ENCODE results near the gene RBBP8.

Gene RBBP8

DNA sequence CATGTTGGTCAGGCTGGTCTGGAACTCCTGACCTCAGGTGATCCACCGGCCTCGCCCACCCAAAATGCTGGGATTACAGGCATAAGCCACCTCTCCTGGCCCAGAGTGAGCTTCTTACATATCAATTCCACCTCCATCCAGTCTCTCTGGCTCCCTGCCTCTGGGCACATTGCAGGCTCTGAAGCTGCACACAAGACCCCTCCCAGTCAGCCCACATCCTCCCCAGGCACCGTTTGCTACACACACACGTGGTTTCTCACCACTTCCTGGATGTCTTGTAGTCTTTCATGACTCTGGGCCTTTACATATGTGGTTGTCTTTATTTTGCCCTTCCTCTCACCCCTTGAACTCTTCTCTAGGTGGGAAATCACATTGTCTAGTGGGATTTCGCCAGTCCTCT is 138.2 kb downstream of the RBBP8 start:
- peak; percentile 36 for DNase-seq (ENCODE audit: low read depth, low spot score)
- in situ Hi-C loops (cut with HindIII; ENCODE audit: low sequenced_read_pairs): no loop called here
- H3K4me3 ChIP-seq (ENCODE audit: low read depth, low read length): no peak overlapping the region
- no peak for TF ChIP-seq CTCF (IDR thresholded peaks at IDR 0.05; ENCODE audit: low read depth, low read length)

DNA sequence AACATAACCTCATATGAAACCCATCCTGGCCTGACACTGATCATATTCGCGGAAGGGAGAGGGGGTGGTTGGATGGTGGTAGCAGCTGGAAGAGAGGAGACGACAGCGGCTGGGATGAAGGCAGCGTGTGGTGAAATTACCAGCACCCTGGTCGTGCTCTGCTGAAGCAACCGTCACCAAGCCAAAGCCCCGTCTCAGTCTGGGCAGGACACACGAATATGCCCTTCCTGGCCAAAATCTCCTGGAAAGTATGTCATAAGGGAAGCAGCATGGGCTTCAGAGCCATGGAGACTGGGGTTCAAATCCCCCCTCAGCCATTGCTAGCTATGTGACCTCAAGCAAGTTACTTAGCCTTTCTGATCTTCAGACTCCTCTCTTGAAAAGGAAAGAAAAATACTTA is 139.0 kb downstream of the RBBP8 start:
- in situ Hi-C loops (cut with HindIII; ENCODE audit: low sequenced_read_pairs): no loop called here
- H3K4me3 ChIP-seq (ENCODE audit: low read depth, low read length): no peak overlapping the region
- no peak for TF ChIP-seq CTCF (IDR thresholded peaks at IDR 0.05; ENCODE audit: low read depth, low read length)
- DNase-seq (ENCODE audit: low read depth, low spot score): no peak

DNA sequence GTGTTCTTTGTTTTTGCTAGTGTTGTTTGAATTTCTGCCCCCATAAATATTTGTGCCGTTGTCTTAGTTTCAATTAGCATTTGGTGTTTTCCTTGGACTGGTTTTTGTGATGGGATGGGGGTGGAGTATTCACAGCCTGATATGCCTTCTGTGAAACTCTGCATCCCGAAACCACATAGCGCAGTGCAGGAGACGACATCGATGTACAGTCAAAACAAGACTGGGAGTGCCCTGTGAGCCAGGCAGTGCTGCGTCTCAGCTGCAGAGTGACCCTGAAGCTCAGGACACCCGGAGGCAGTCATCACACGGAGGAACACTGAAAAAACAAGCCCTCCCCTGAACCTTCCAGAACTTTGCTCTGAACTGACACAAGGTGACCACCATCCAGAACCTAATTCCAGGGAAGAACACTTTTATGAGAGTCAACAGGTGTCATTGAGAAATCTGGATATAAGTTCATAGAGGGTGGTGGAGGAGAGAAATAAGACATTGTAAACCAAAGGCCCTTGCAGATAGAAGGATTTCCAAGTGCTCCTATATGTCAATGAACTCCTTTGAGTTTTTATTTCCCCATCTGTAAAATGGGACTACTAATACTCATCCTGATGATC is 141.0 kb downstream of the RBBP8 start:
- in situ Hi-C loops (cut with HindIII; ENCODE audit: low sequenced_read_pairs): no loop called here
- TF ChIP-seq CTCF (IDR thresholded peaks at IDR 0.05; ENCODE audit: low read depth, low read length): no peak
- H3K4me3 ChIP-seq (ENCODE audit: low read depth, low read length): no peak overlapping the region
- no peak for DNase-seq (ENCODE audit: low read depth, low spot score)
